Panc1 (cell line): ENCODE data around the gene B4GALT5. TPM values are rescaled to one million over a fixed set of nuclear protein-coding genes. Genes with fewer than 3 reads are reported as not detected.

ENCODE experiments used
- ATAC-seq: fragments of 200-7000 bp; cut with Tn5 transposase; 2 replicates; pipeline ENCODE4 v1.9.1; 2020; ENCODE audit warnings: mild to moderate bottlenecking, moderate library complexity
- BruUV-seq: library from RNA; stranded (reverse); fragments of 400-500 nt; replicated peaks from 2 replicates; lab custom pipeline; 2021; lab: Mats Ljungman, UMichigan
- CTCF ChIA-PET: fragments of 300-600 bp; sonication (Branson Sonifier 250); formaldehyde crosslinking; loops from one replicate; lab custom pipeline; 2022; ENCODE audit warnings: antibody characterized with exemption; lab: Charles Lee
- POLR2A ChIA-PET: fragments of 300-600 bp; sonication (Branson Sonifier 250); formaldehyde crosslinking; loops from one replicate; lab custom pipeline; 2022; ENCODE audit warnings: antibody characterized with exemption; lab: Charles Lee
- DNase-seq: peaks from one replicate; pipeline ENCODE4 v3.0.0-alpha.2; 2010; ENCODE audit warnings: low read depth, low spot score
- H3K27ac ChIP-seq: 2 replicates; pipeline ENCODE4 v1.5.1; 2011; ENCODE audit warnings: mild to moderate bottlenecking, low read length, inconsistent platforms
- H3K27me3 ChIP-seq: fragments of 200-500 bp; sonication (Bioruptor generic); 2 replicates; pipeline ENCODE4 v1.6.0; 2014; ENCODE audit warnings: low read length, inconsistent platforms; ENCODE audit not compliant: control insufficient read depth, insufficient read depth
- H3K36me3 ChIP-seq: fragments of 200-500 bp; sonication (Bioruptor generic); 2 replicates; pipeline ENCODE4 v1.5.1; 2014; ENCODE audit warnings: inconsistent platforms, mild to moderate bottlenecking, low read length, moderate library complexity; ENCODE audit not compliant: control insufficient read depth, insufficient read depth
- H3K4me1 ChIP-seq: 2 replicates; pipeline ENCODE4 v1.5.1; 2011; ENCODE audit warnings: inconsistent platforms, mild to moderate bottlenecking, low read length, moderate library complexity; ENCODE audit not compliant: control insufficient read depth, insufficient read depth
- H3K4me3 ChIP-seq, 2 experiments: 2 replicates each; pipeline ENCODE4 v1.5.1; 2011 to 2012; ENCODE audit warnings: low read depth in 2 of 2, low read length in 2 of 2, mild to moderate bottlenecking in 2 of 2, inconsistent platforms in 1 of 2, moderate library complexity in 1 of 2
- H3K9me3 ChIP-seq: fragments of 200-500 bp; sonication (Bioruptor generic); 2 replicates; pipeline ENCODE4 v1.5.1; 2014; ENCODE audit warnings: low read depth, mild to moderate bottlenecking, inconsistent platforms, low read length, moderate library complexity; ENCODE audit not compliant: control insufficient read depth, insufficient read depth
- CTCF ChIP-seq: fragments of 450-650 bp; IDR thresholded peaks from 2 replicates; pipeline ENCODE4 v1.5.1; 2017; ENCODE audit warnings: mild to moderate bottlenecking
- POLR2AphosphoS5 ChIP-seq: IDR thresholded peaks from 2 replicates; pipeline ENCODE4 v1.6.1; 2012; ENCODE audit warnings: mild to moderate bottlenecking, low read depth, low read length, moderate library complexity
- SIN3A ChIP-seq: IDR thresholded peaks from 2 replicates; pipeline ENCODE4 v1.6.1; 2012; ENCODE audit warnings: low read depth, mild to moderate bottlenecking, low read length, moderate library complexity, borderline replicate concordance; ENCODE audit not compliant: insufficient read depth
- TCF7L2 ChIP-seq: IDR thresholded peaks from 2 replicates; pipeline ENCODE4 v1.6.1; 2011; ENCODE audit warnings: mild to moderate bottlenecking, low read depth, low read length, inconsistent platforms
- in situ Hi-C: cut with HindIII; loops from 2 replicates; pipeline ENCODE4 v1.10.0; 2016; ENCODE audit warnings: low sequenced_read_pairs, low pct_unique_long_range_greater_than_20kb
- intact Hi-C: fragments of 100-400 bp; cut with micrococcal nuclease; formaldehyde crosslinking; loops from one replicate; pipeline ENCODE4 v1.10.0; 2022; ENCODE audit not compliant: unreplicated experiment
- total RNA-seq: library from RNA; stranded (reverse); gene quantifications from one replicate; pipeline ENCODE4 v1.2.1, GENCODE V29; 2021; ENCODE audit not compliant: unreplicated experiment
- TF ChIP-seq, protein P1 (sequence below), 2 experiments: IDR thresholded peaks; 2 replicates each; pipeline ENCODE4 v1.6.1; 2011 to 2012; ENCODE audit warnings: low read depth in 2 of 2, control low read depth in 1 of 2, low read length in 1 of 2, mild to moderate bottlenecking in 1 of 2, moderate library complexity in 1 of 2; ENCODE audit not compliant: insufficient read depth in 1 of 2

The B4GALT5 gene
- total RNA-seq, 1 experiment from 2014 or later: 40.0 TPM

DNA sequence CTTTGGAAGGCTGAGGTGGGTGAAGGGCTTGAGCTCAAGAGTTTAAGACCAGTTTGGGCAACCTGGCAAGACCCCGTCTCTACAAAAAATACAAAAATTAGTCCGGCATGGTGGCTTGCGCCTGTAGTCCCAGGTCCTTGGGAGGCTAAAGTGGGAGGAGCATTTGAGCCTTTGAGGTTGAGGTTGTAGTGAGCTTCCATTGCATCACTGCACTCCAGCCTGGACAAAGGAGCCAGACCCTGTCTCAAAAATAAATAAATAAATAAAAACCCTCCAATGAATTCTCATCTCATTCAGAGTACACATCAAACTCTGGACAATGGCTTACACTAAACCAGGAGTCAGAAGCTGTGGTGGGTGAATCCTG is 31.8 kb downstream of the B4GALT5 start:
- intact Hi-C loops: no loop called here
- ChIA-PET POLR2A (no interaction called here), CTCF (no interaction called here)
- BruUV-seq: no TSS peak
- Histone ChIP-seq H3K4me3 (no peak overlapping the region), H3K27ac (0 out of 2 replicates have a peak overlapping the region, but pooled peaks have one; percentile 5), H3K36me3 (no peaks in the 10 kb centered on the region), H3K27me3 (no peaks in the 10 kb centered on the region), H3K4me1 (peaks cover 51% of the 10 kb centered on the region), H3K9me3 (no peaks in the 10 kb centered on the region)
- ATAC-seq (no peak), DNase-seq (no peak)
- TF ChIP-seq, protein P1, sequence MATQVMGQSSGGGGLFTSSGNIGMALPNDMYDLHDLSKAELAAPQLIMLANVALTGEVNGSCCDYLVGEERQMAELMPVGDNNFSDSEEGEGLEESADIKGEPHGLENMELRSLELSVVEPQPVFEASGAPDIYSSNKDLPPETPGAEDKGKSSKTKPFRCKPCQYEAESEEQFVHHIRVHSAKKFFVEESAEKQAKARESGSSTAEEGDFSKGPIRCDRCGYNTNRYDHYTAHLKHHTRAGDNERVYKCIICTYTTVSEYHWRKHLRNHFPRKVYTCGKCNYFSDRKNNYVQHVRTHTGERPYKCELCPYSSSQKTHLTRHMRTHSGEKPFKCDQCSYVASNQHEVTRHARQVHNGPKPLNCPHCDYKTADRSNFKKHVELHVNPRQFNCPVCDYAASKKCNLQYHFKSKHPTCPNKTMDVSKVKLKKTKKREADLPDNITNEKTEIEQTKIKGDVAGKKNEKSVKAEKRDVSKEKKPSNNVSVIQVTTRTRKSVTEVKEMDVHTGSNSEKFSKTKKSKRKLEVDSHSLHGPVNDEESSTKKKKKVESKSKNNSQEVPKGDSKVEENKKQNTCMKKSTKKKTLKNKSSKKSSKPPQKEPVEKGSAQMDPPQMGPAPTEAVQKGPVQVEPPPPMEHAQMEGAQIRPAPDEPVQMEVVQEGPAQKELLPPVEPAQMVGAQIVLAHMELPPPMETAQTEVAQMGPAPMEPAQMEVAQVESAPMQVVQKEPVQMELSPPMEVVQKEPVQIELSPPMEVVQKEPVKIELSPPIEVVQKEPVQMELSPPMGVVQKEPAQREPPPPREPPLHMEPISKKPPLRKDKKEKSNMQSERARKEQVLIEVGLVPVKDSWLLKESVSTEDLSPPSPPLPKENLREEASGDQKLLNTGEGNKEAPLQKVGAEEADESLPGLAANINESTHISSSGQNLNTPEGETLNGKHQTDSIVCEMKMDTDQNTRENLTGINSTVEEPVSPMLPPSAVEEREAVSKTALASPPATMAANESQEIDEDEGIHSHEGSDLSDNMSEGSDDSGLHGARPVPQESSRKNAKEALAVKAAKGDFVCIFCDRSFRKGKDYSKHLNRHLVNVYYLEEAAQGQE (IDR thresholded peaks at IDR 0.05; ENCODE audit: insufficient read depth in 1 of 2, low read depth in 2 of 2, low read length in 1 of 2): no peak
- no peak for TF ChIP-seq TCF7L2
- no peak for TF ChIP-seq POLR2AphosphoS5
- no peak for TF ChIP-seq SIN3A
- no peak for TF ChIP-seq CTCF
- in situ Hi-C loops: no loop called here

DNA sequence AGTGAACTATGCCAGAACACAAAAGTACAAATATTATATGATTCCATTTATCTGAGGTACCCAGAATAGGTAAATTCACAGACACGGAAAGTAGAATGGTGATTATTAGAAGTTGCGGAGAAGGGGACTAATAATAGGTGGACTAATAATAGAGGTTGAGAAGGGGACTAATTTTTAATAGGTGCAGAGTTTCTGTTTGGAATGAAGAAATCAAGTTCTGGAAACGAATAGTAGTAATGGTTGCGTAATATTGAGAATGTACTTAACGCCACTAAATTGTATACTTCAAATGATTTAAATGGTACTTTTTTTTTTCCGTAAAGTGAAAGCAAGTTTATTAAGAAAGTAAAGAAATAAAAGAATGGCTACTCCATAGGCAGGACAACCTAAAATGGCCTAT is 33.2 kb downstream of the B4GALT5 start:
- no peak for ATAC-seq
- no peaks in the 10 kb centered on the region for H3K36me3 ChIP-seq
- CTCF ChIA-PET: interaction anchor here (0.7 kb wide), 1 partner anchor 20 kb away, joined by 6 read pairs; no protein-coding TSS in a partner anchor
- intact Hi-C loops (no loop called here), in situ Hi-C loops (no loop called here)
- H3K9me3 ChIP-seq: no peaks in the 10 kb centered on the region
- no peak overlapping the region for H3K27ac ChIP-seq
- TF ChIP-seq, protein P1 (IDR thresholded peaks at IDR 0.05; ENCODE audit: insufficient read depth in 1 of 2, low read depth in 2 of 2, low read length in 1 of 2): no peak
- TF ChIP-seq SIN3A: no peak
- no peak for TF ChIP-seq TCF7L2
- TF ChIP-seq CTCF: no peak
- TF ChIP-seq POLR2AphosphoS5: no peak
- no TSS peak for BruUV-seq
- POLR2A ChIA-PET: no interaction called here
- H3K27me3 ChIP-seq: no peaks in the 10 kb centered on the region
- peaks cover 55% of the 10 kb centered on the region for H3K4me1 ChIP-seq
- no peak for DNase-seq
- no peak overlapping the region for H3K4me3 ChIP-seq
